NT2/D1 (cell line): ENCODE results near the gene MAML3.

ENCODE experiments used
- SUZ12 ChIP-seq: IDR thresholded peaks from 2 replicates; pipeline ENCODE4 v1.6.1; 2011; ENCODE audit not compliant: insufficient read length, insufficient read depth; ENCODE audit errors: extremely low read depth
- YY1 ChIP-seq: IDR thresholded peaks from 2 replicates; pipeline ENCODE4 v1.6.1; 2011; ENCODE audit not compliant: insufficient read length, insufficient read depth
- ZNF274 ChIP-seq: IDR thresholded peaks from 2 replicates; pipeline ENCODE4 v1.6.1; 2011; ENCODE audit warnings: mild to moderate bottlenecking, low read depth, low read length

GRCh38 chr4:139768366-139768765 lies 385.6 kb downstream of the MAML3 start:
- TF ChIP-seq SUZ12 (no peak), ZNF274 (no peak), YY1 (no peak)
